IPS-18a (cell line): ENCODE results near the gene SLC6A5.

ENCODE experiments used
- H3K27ac ChIP-seq: one replicate; pipeline ENCODE4 v1.5.1; 2013; ENCODE audit warnings: low read length
- H3K27me3 ChIP-seq: one replicate; pipeline ENCODE4 v1.6.1; 2013; ENCODE audit warnings: mild to moderate bottlenecking, low read length; ENCODE audit not compliant: control insufficient read depth, insufficient read depth
- H3K36me3 ChIP-seq: one replicate; pipeline ENCODE4 v1.6.1; 2013; ENCODE audit warnings: low read depth, low read length; ENCODE audit not compliant: control insufficient read depth
- H3K4me1 ChIP-seq: one replicate; pipeline ENCODE4 v1.6.1; 2013; ENCODE audit warnings: low read depth, low read length; ENCODE audit not compliant: control insufficient read depth
- H3K4me3 ChIP-seq: one replicate; pipeline ENCODE4 v1.5.1; 2013; ENCODE audit warnings: low read length
- H3K9ac ChIP-seq: one replicate; pipeline ENCODE4 v1.6.1; 2013; ENCODE audit warnings: mild to moderate bottlenecking, low read length, moderate library complexity
- H3K9me3 ChIP-seq: one replicate; pipeline ENCODE4 v1.6.1; 2013; ENCODE audit warnings: low read depth, low read length; ENCODE audit not compliant: control insufficient read depth

SLC6A5 gene

DNA sequence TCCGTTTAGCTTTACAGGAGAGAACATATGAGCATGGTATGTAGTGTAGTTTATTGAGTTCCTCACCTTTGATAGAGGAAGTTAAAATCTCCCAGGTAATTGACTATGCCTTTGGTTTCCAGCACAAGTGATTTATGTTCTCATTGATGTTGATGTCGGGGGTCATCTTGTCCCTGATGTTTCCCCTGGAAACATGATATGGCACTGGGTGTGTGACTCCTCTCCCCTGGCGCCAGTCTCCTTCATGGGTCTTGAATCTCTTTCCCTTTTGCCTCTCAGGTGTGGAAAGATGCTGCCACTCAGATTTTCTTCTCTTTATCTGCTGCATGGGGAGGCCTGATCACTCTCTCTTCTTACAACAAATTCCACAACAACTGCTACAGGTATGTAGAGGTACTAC, 28.3 kb downstream of the SLC6A5 start:
- H3K9ac ChIP-seq, result no peak overlapping the region
- no peaks in the 10 kb centered on the region for H3K36me3 ChIP-seq
- H3K4me3 ChIP-seq, result no peak overlapping the region
- H3K27me3 ChIP-seq, result no peaks in the 10 kb centered on the region
- H3K9me3 ChIP-seq, result no peaks in the 10 kb centered on the region
- no peak overlapping the region for H3K27ac ChIP-seq
- H3K4me1 ChIP-seq, result peaks cover 1% of the 10 kb centered on the region

DNA sequence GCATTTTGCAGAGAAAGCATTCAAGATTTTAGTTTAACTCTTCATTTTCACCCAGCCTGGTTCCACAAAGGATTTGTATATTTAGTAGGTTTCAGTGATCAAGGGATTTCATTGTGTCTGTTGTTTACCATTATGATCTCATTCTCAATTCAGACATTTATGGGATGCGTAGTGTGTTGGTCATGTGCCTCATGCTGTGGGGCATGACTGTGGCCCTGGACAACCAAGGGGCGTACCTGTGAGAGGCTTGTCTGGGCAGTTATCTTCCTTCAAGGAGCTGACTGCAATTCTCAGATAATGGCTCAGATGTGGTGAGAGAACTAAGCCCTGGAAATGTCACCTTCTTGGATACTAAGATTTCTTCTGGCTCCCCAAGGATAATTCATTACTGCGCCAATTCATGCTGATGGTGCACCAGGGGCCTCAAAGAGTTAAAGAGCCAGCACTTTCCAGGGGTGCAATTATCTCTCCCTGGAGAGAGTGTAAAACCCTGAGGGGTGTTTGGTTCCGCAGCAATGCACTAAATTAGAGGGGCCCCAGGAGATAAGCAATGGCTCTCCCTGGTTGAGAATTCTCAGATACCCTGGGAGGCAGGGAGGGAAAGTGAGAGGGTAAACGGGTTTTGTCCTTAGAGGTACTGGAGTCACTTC, 32.2 kb downstream of the SLC6A5 start:
- Histone ChIP-seq H3K36me3 (no peaks in the 10 kb centered on the region), H3K9me3 (no peaks in the 10 kb centered on the region), H3K27ac (no peak overlapping the region), H3K4me1 (peaks cover 4% of the 10 kb centered on the region), H3K4me3 (no peak overlapping the region), H3K27me3 (no peaks in the 10 kb centered on the region), H3K9ac (no peak overlapping the region)

DNA sequence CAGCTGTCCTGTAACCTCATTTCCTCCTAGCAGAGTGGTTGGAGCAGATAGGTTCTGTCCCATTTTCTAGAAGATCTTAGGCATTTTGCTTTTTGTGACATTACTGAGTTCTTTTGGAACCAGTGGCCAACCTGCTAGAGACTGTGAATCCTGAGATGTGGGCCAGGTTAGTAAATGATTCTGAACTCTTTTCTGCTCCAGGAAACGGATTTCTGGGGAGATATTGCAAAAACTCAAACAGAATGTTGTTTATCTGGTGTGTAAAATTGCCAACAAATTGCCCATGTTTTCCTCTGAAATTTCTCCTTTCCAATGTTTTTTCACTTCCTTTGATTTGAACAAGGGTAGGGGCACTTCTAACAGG, 32.7 kb downstream of the SLC6A5 start:
- H3K9ac ChIP-seq, result no peak overlapping the region
- peaks cover 4% of the 10 kb centered on the region for H3K4me1 ChIP-seq
- H3K27ac ChIP-seq, result no peak overlapping the region
- no peak overlapping the region for H3K4me3 ChIP-seq
- no peaks in the 10 kb centered on the region for H3K9me3 ChIP-seq
- no peaks in the 10 kb centered on the region for H3K36me3 ChIP-seq
- H3K27me3 ChIP-seq, result no peaks in the 10 kb centered on the region

DNA sequence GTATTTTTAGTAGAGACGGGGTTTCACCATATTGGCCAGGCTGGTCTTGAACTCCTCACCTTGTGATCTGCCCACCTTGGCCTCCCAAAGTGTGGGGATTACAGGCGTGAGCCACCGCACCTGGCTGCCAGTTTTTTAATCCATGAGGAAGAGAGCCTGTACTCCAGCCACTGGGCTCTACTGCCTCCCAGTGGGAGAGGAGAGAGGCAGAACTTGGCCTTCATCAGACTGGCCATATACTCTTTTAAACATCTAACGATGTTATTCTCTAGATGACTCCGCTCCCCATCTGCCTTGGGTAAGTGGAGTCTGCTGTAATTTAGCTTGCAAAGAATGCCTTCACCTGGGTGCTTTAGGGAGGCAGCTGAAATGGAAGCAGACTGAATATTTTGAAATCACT, 34.6 kb downstream of the SLC6A5 start:
- Histone ChIP-seq H3K9ac (no peak overlapping the region), H3K9me3 (no peaks in the 10 kb centered on the region), H3K4me3 (no peak overlapping the region), H3K27me3 (no peaks in the 10 kb centered on the region), H3K4me1 (peaks cover 4% of the 10 kb centered on the region), H3K36me3 (no peaks in the 10 kb centered on the region), H3K27ac (no peak overlapping the region)

DNA sequence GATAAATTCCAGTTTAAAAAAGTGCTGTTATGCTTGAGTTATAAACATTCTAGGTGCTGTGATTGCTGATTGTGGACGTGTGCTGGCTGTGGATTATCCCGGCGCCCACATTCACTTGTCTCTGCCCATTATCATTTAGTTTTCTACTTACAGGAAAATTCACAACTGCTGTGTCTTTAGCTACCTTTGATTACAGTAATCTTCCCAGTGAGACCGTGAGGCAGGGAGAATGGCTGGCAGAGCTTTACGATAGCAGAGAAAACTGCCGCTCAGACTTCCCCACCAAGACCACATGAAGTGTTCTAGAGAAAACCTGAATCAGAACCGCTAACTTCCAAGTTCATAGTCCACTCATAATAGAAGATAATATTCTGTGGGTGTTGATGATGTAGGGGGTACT, 35.4 kb downstream of the SLC6A5 start:
- Histone ChIP-seq H3K36me3 (no peaks in the 10 kb centered on the region), H3K9me3 (no peaks in the 10 kb centered on the region), H3K4me3 (no peak overlapping the region), H3K9ac (no peak overlapping the region), H3K4me1 (peaks cover 4% of the 10 kb centered on the region), H3K27ac (no peak overlapping the region), H3K27me3 (no peaks in the 10 kb centered on the region)

DNA sequence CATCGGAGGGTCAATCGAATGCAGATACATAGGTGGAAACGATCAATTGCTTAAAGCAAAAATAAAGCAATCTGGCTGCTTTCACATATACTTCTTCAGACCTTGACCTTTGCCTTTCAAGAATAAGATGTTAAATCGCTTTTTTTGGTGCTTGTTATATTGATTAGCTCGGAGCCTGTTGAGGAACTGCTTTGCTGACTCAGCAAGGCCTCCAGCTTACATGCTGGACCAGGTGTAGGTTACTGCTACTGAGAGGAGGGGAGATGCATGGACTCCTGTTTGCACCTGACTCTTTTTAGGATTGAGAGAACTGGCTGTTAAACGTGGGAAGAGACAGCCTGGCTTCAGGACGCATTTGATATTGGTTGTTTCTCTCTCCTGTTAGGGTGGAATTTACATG, 38.7 kb downstream of the SLC6A5 start:
- H3K36me3 ChIP-seq, result no peaks in the 10 kb centered on the region
- H3K9me3 ChIP-seq, result no peaks in the 10 kb centered on the region
- no peak overlapping the region for H3K27ac ChIP-seq
- H3K27me3 ChIP-seq, result no peaks in the 10 kb centered on the region
- H3K4me3 ChIP-seq, result no peak overlapping the region
- no peak overlapping the region for H3K9ac ChIP-seq
- H3K4me1 ChIP-seq, result no peaks in the 10 kb centered on the region

DNA sequence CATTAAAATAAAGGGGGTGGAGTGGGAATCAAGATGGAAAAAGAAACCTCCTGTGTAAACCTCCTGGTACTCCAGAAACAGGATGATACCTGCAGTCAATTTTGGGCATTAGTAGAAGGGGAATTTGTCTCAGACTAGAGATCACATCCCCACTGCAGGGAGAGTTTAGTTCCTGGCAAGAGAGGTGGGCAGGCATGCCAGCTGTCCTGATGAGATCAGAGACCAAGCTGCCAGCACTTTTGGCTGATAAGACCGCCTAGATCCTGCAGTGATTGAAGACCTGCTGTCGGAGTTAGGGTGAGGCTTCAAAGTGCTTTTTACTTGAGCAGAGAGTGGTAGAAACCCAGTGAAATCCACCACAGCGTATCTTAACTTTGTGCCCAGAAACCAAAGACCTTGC, 40.3 kb downstream of the SLC6A5 start:
- Histone ChIP-seq H3K27ac (no peak overlapping the region), H3K9ac (no peak overlapping the region), H3K27me3 (no peaks in the 10 kb centered on the region), H3K36me3 (no peaks in the 10 kb centered on the region), H3K4me1 (no peaks in the 10 kb centered on the region), H3K4me3 (no peak overlapping the region), H3K9me3 (no peaks in the 10 kb centered on the region)

DNA sequence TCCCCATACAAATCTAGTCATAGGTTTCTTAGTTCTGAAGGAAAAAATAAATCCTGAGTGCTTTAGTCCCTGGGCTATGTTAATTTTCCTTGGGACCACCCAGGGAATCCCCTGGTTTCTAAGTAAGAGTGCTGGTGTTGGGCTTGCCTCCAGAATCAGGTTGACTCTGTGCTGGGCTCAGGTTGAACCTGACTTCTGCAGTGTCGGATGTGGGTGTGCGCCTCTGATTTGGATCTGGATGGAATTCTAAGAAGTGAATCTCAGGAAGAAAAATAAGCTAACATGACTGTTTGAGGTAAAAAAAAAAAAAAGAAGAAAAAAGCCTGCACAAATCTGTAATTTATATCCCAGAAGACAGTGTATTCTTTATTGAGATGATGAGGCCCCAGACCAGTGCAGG, 41.0 kb downstream of the SLC6A5 start:
- no peak overlapping the region for H3K9ac ChIP-seq
- no peaks in the 10 kb centered on the region for H3K4me1 ChIP-seq
- no peaks in the 10 kb centered on the region for H3K9me3 ChIP-seq
- H3K27me3 ChIP-seq, result no peaks in the 10 kb centered on the region
- H3K4me3 ChIP-seq, result no peak overlapping the region
- H3K27ac ChIP-seq, result no peak overlapping the region
- no peaks in the 10 kb centered on the region for H3K36me3 ChIP-seq

DNA sequence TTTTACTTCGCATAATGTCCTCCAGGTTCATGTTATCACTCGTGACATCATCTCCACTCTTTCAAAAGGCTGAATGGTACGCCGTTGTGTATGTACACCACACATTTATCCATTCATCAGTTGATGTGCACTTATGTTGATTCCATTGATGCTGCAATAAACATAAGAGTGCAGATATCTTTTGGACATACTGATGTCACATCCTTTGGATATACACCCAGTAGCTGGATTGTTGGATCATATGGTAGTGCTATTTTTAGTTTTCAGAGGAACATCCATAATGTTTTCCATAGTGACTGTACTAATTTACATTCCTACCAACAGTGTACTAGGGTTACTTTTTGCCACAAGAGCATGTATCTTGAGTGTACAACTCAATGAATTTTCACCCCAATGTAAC, 45.0 kb downstream of the SLC6A5 start:
- no peaks in the 10 kb centered on the region for H3K4me1 ChIP-seq
- no peak overlapping the region for H3K4me3 ChIP-seq
- no peak overlapping the region for H3K27ac ChIP-seq
- no peaks in the 10 kb centered on the region for H3K27me3 ChIP-seq
- H3K36me3 ChIP-seq, result no peaks in the 10 kb centered on the region
- no peak overlapping the region for H3K9ac ChIP-seq
- no peaks in the 10 kb centered on the region for H3K9me3 ChIP-seq

DNA sequence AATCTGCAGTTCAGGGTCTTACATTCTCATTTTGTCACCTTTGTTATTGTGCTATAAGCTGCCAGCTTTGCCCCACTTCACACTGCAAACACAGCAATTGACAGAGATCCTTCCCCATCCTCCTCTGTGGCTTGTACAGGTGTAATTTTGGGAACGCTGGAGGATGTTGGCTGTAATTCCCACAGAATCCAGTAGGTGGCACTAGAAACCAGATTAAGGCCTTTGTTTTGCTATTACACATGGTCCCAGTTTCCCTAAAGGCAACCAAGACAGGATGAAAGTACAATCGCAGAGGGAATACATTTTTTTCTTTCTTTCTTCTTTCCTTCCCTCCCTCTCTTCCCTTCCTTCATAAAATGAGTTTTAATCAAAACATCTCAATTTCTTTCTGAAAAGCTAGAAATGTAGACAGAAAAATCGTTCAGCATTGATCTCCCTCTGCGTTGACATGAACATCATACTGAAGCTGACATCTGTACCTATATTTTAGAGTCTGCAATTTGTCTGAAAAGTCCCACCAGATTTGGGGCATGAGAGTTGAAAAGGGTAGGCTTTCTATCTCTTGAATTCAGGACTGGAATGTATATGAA, 48.7 kb downstream of the SLC6A5 start:
- Histone ChIP-seq H3K27me3 (no peaks in the 10 kb centered on the region), H3K27ac (no peak overlapping the region), H3K9ac (no peak overlapping the region), H3K9me3 (no peaks in the 10 kb centered on the region), H3K4me1 (no peaks in the 10 kb centered on the region), H3K4me3 (no peak overlapping the region), H3K36me3 (no peaks in the 10 kb centered on the region)

DNA sequence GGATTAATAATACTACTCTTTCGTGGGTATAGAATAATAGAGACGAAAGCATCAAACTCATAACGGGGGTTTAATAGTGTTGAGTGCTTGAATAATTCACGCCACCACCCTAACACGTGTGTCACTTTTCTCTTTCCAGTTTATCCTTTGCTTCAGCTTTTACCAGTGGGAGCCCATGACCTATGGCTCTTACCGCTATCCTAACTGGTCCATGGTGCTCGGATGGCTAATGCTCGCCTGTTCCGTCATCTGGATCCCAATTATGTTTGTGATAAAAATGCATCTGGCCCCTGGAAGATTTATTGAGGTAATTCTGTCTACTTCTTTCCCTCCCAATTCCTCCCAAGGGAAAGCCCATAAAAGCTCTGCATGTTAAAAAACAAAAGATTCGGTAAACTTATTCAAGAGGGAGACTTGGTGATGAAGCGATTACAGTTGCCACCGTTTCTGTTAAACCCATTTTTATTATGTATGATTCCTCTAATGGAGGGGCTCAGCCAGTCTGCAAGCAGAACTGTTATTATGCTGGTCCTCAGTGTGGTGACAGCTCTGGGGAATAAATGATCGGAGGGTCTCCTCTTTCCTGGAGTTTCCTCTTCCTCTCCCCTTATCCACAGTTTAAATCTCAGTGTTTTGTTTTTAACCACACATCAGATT, 52.9 kb downstream of the SLC6A5 start:
- H3K4me1 ChIP-seq, result peaks cover 2% of the 10 kb centered on the region
- no peaks in the 10 kb centered on the region for H3K27me3 ChIP-seq

DNA sequence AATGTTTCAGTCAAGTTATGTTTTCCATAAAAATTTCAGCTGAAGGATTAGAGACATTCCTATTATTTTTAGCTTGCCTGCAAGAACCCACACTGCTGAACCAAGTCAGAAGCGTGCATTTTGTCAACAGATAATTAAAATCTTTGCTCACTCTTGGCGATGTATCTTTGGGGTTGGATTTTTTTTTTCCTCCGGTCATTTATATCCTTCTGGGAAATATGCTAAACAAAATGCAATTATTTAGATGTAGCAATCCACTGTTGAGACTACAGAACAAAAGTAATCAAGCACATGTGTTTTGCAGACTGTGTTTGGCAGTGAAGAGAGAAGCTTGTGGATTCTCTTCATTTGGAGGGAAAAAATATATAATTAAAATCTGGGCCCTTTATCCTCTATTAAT, 54.6 kb downstream of the SLC6A5 start:
- Histone ChIP-seq H3K27me3 (no peaks in the 10 kb centered on the region), H3K9me3 (no peaks in the 10 kb centered on the region), H3K9ac (no peak overlapping the region), H3K4me3 (no peak overlapping the region), H3K36me3 (no peaks in the 10 kb centered on the region), H3K27ac (no peak overlapping the region), H3K4me1 (peaks cover 12% of the 10 kb centered on the region)

More for the DNA sequence above, 52.9 kb downstream of the SLC6A5 start:
- Histone ChIP-seq H3K9me3 (no peaks in the 10 kb centered on the region), H3K4me3 (no peak overlapping the region), H3K27ac (no peak overlapping the region), H3K36me3 (no peaks in the 10 kb centered on the region), H3K9ac (no peak overlapping the region)
